PC-3 (cell line): ENCODE measurements around the gene SENP1.
"Not testable (repeated sequence)": the region's sequence is repeated elsewhere in the genome, so short reads cannot be mapped to it uniquely, and the experiment has no call there.

Experiments
- EZH2 ChIP-seq: fragments of 300-600 bp; sonication (generic); IDR thresholded peaks from one replicate; pipeline ENCODE4 v1.6.1; 2017; ENCODE audit warnings: antibody characterized with exemption, mild to moderate bottlenecking, low read length; ENCODE audit not compliant: unreplicated experiment
- EZH2phosphoT487 ChIP-seq: fragments of 300-600 bp; sonication (generic); IDR thresholded peaks from 2 replicates; pipeline ENCODE4 v1.6.1; 2018; ENCODE audit warnings: mild to moderate bottlenecking, antibody characterized with exemption, low read length, borderline replicate concordance
- TF ChIP-seq, protein P1 (sequence below): fragments of 300-600 bp; sonication (generic); conservative IDR thresholded peaks from 2 replicates; pipeline ENCODE4 v1.5.1; 2017; ENCODE audit warnings: antibody characterized with exemption, low read depth, mild to moderate bottlenecking, low read length

DNA sequence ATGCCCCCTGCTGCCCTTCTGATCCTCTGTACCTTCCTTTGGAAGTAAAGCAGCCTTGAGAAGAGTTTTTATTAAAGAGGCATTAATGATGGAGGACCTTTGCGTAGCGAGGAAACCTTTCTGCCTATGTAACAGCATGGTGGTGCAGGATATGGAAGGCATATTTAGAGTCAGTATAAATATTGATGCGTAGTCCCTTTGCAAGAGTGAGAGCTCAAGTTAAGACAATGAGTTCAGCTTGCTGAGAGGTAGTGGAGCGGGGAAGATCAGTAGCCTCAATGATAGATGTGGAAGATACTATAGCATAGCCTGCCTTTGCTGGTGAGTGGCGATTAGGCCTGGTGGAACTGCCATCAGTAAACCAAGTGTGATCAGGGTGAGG is 5.4 kb upstream of the SENP1 start:
- TF ChIP-seq, protein P1, sequence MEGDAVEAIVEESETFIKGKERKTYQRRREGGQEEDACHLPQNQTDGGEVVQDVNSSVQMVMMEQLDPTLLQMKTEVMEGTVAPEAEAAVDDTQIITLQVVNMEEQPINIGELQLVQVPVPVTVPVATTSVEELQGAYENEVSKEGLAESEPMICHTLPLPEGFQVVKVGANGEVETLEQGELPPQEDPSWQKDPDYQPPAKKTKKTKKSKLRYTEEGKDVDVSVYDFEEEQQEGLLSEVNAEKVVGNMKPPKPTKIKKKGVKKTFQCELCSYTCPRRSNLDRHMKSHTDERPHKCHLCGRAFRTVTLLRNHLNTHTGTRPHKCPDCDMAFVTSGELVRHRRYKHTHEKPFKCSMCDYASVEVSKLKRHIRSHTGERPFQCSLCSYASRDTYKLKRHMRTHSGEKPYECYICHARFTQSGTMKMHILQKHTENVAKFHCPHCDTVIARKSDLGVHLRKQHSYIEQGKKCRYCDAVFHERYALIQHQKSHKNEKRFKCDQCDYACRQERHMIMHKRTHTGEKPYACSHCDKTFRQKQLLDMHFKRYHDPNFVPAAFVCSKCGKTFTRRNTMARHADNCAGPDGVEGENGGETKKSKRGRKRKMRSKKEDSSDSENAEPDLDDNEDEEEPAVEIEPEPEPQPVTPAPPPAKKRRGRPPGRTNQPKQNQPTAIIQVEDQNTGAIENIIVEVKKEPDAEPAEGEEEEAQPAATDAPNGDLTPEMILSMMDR: not testable (repeated sequence)
- TF ChIP-seq EZH2phosphoT487, EZH2: not testable (repeated sequence)
